CD8-positive, alpha-beta memory T cell (primary cell): ENCODE data around the gene CHCHD6. TPM values are rescaled to one million over a fixed set of nuclear protein-coding genes. Genes with fewer than 3 reads are reported as not detected.
A peak's percentile ranks its signal among the peaks of the same experiment; 100 is the strongest.

Source experiments
- CTCF ChIA-PET: fragments of 350-600 bp; sonication (Branson Sonifier 250); formaldehyde crosslinking; loops from one replicate; lab custom pipeline; 2021; ENCODE audit warnings: antibody characterized with exemption; lab: Charles Lee
- POLR2A ChIA-PET: fragments of 350-600 bp; sonication (Branson Sonifier 250); formaldehyde crosslinking; loops from one replicate; lab custom pipeline; 2021; ENCODE audit warnings: antibody characterized with exemption; lab: Charles Lee
- DNase-seq, 5 donors: peaks; one replicate each; pipeline versions ENCODE4 v3.0.0 to v3.0.0-alpha.2; 2020 to 2022; ENCODE audit warnings: mixed read lengths in 1 of 5
- H3K27ac ChIP-seq: one replicate; pipeline ENCODE4 v1.7.0; 2013; ENCODE audit warnings: low read depth, mild to moderate bottlenecking, low read length, moderate library complexity
- H3K27me3 ChIP-seq: 2 replicates; pipeline ENCODE4 v1.7.0; 2013; ENCODE audit warnings: low read length, mild to moderate bottlenecking; ENCODE audit not compliant: insufficient read depth, poor library complexity, severe bottlenecking
- H3K36me3 ChIP-seq: 2 replicates; pipeline ENCODE4 v1.7.0; 2013; ENCODE audit warnings: mild to moderate bottlenecking, low read length, moderate library complexity; ENCODE audit not compliant: insufficient read depth
- H3K4me1 ChIP-seq: 2 replicates; pipeline ENCODE4 v1.7.0; 2013; ENCODE audit warnings: mild to moderate bottlenecking, low read length, moderate library complexity; ENCODE audit not compliant: insufficient read depth
- H3K4me3 ChIP-seq: 2 replicates; pipeline ENCODE4 v1.7.0; 2013; ENCODE audit warnings: mild to moderate bottlenecking, low read length
- H3K9me3 ChIP-seq: 2 replicates; pipeline ENCODE4 v1.7.0; 2013; ENCODE audit warnings: mild to moderate bottlenecking, low read length
- H3K27ac Mint-ChIP-seq, 8 donors: one replicate each; pipeline ENCODE4 v1.8.0; 2020 to 2021; ENCODE audit warnings: mixed read lengths in 8 of 8, mild to moderate bottlenecking in 6 of 8, inconsistent platforms in 3 of 8, moderate library complexity in 3 of 8
- H3K27me3 Mint-ChIP-seq, 2 donors: one replicate each; pipeline ENCODE4 v1.8.0; 2020 to 2021; ENCODE audit warnings: mixed read lengths in 2 of 2, mild to moderate bottlenecking in 1 of 2, moderate library complexity in 1 of 2
- H3K36me3 Mint-ChIP-seq, 3 donors: one replicate each; pipeline ENCODE4 v1.8.0; 2020 to 2021; ENCODE audit warnings: mixed read lengths in 3 of 3, inconsistent platforms in 1 of 3, mild to moderate bottlenecking in 1 of 3
- H3K4me1 Mint-ChIP-seq, 3 donors: one replicate each; pipeline ENCODE4 v1.8.0; 2020 to 2021; ENCODE audit warnings: mixed read lengths in 3 of 3, inconsistent platforms in 1 of 3, mild to moderate bottlenecking in 1 of 3
- H3K4me3 Mint-ChIP-seq, 7 donors: one replicate each; pipeline ENCODE4 v1.8.0; 2020 to 2021; ENCODE audit warnings: mixed read lengths in 7 of 7, mild to moderate bottlenecking in 6 of 7, moderate library complexity in 4 of 7, inconsistent platforms in 2 of 7
- H3K9me3 Mint-ChIP-seq, 5 donors: one replicate each; pipeline ENCODE4 v1.8.0; 2020 to 2022; ENCODE audit warnings: mixed read lengths in 5 of 5, mild to moderate bottlenecking in 3 of 5, moderate library complexity in 2 of 5, inconsistent platforms in 1 of 5
- polyA plus RNA-seq: library from polyadenylated mRNA; unstranded; fragments of 300-500 nt; fragmentation: Illumina TruSeq; gene quantifications from one replicate; pipeline ENCODE4 v1.2.3, GENCODE V29; 2021
- total RNA-seq, 2 experiments: library from RNA; stranded (reverse); gene quantifications; one replicate each; pipeline ENCODE4 v1.2.3, GENCODE V29; 2021

CHCHD6 gene
- total and polyA plus RNA-seq, 3 experiments from 2014 or later = 12.0 to 16.7 (median 15.0) TPM

GRCh38 chr3:126959921-126960603 lies 256.0 kb downstream of the CHCHD6 start:
- H3K27ac Mint-ChIP-seq = peak overlapping the region in 2 of 8 donors; percentile 15 to 54
- Histone ChIP-seq H3K4me1 (no peaks in the 10 kb centered on the region), H3K27ac (no peak overlapping the region), H3K4me3 (no peak overlapping the region), H3K36me3 (no peaks in the 10 kb centered on the region), H3K9me3 (no peaks in the 10 kb centered on the region), H3K27me3 (no peaks in the 10 kb centered on the region)
- H3K4me1 Mint-ChIP-seq = no peaks in the 10 kb centered on the region
- H3K27me3 Mint-ChIP-seq = peaks cover 0 to 2% of the 10 kb centered on the region in 2 donors
- no peak overlapping the region for H3K4me3 Mint-ChIP-seq
- peaks cover 0 to 9% (median 0%) of the 10 kb centered on the region in 3 donors for H3K36me3 Mint-ChIP-seq
- ChIA-PET POLR2A (no interaction called here), CTCF (no interaction called here)
- H3K9me3 Mint-ChIP-seq = no peaks in the 10 kb centered on the region
- no peak for DNase-seq

- H3K9me3 Mint-ChIP-seq = no peaks in the 10 kb centered on the region
- H3K27ac Mint-ChIP-seq = no peak overlapping the region
- peaks cover 0 to 2% of the 10 kb centered on the region in 2 donors for H3K27me3 Mint-ChIP-seq
- H3K27me3 ChIP-seq = no peaks in the 10 kb centered on the region
- ChIA-PET POLR2A (no interaction called here), CTCF (no interaction called here)
- no peaks in the 10 kb centered on the region for H3K36me3 ChIP-seq
- DNase-seq = no peak
- no peaks in the 10 kb centered on the region for H3K4me1 ChIP-seq
- peaks cover 0 to 9% (median 0%) of the 10 kb centered on the region in 3 donors for H3K36me3 Mint-ChIP-seq
- peak overlapping the region; percentile 45 for H3K27ac ChIP-seq
- H3K4me3 ChIP-seq = no peak overlapping the region
- H3K4me3 Mint-ChIP-seq = no peak overlapping the region
- no peaks in the 10 kb centered on the region for H3K9me3 ChIP-seq
- no peaks in the 10 kb centered on the region for H3K4me1 Mint-ChIP-seq
These were observed 256.6 kb downstream of the CHCHD6 start for GRCh38 chr3:126960604-126960995.

GRCh38 chr3:126961191-126961790 lies 257.3 kb downstream of the CHCHD6 start:
- no peak overlapping the region for H3K27ac Mint-ChIP-seq
- no peak overlapping the region for H3K4me3 Mint-ChIP-seq
- Histone ChIP-seq H3K36me3 (no peaks in the 10 kb centered on the region), H3K4me3 (no peak overlapping the region), H3K4me1 (no peaks in the 10 kb centered on the region), H3K27ac (peak overlapping the region; percentile 45), H3K9me3 (no peaks in the 10 kb centered on the region), H3K27me3 (no peaks in the 10 kb centered on the region)
- H3K4me1 Mint-ChIP-seq = no peaks in the 10 kb centered on the region
- ChIA-PET POLR2A (no interaction called here), CTCF (no interaction called here)
- no peaks in the 10 kb centered on the region for H3K9me3 Mint-ChIP-seq
- peaks cover 0 to 9% (median 0%) of the 10 kb centered on the region in 3 donors for H3K36me3 Mint-ChIP-seq
- DNase-seq = no peak
- H3K27me3 Mint-ChIP-seq = peaks cover 0 to 2% of the 10 kb centered on the region in 2 donors

- Mint-ChIP-seq H3K27me3 (peaks cover 0 to 2% of the 10 kb centered on the region in 2 donors), H3K4me1 (no peaks in the 10 kb centered on the region), H3K36me3 (peaks cover 0 to 9% (median 0%) of the 10 kb centered on the region in 3 donors), H3K27ac (no peak overlapping the region), H3K4me3 (no peak overlapping the region), H3K9me3 (no peaks in the 10 kb centered on the region)
- ChIA-PET POLR2A (no interaction called here), CTCF (no interaction called here)
- Histone ChIP-seq H3K4me3 (no peak overlapping the region), H3K27me3 (no peaks in the 10 kb centered on the region), H3K4me1 (no peaks in the 10 kb centered on the region), H3K27ac (peak overlapping the region; percentile 45), H3K36me3 (no peaks in the 10 kb centered on the region), H3K9me3 (no peaks in the 10 kb centered on the region)
- no peak for DNase-seq
These were observed 257.9 kb downstream of the CHCHD6 start for GRCh38 chr3:126961791-126962461.

- ChIA-PET CTCF (no interaction called here), POLR2A (no interaction called here)
- Histone ChIP-seq H3K4me3 (no peak overlapping the region), H3K27ac (no peak overlapping the region), H3K4me1 (no peaks in the 10 kb centered on the region), H3K27me3 (no peaks in the 10 kb centered on the region), H3K9me3 (no peaks in the 10 kb centered on the region), H3K36me3 (no peaks in the 10 kb centered on the region)
- H3K27ac Mint-ChIP-seq = no peak overlapping the region
- no peak for DNase-seq
- H3K9me3 Mint-ChIP-seq = no peaks in the 10 kb centered on the region
- H3K36me3 Mint-ChIP-seq = peaks cover 0 to 9% (median 0%) of the 10 kb centered on the region in 3 donors
- H3K4me1 Mint-ChIP-seq = no peaks in the 10 kb centered on the region
- peaks cover 0 to 2% of the 10 kb centered on the region in 2 donors for H3K27me3 Mint-ChIP-seq
- H3K4me3 Mint-ChIP-seq = no peak overlapping the region
These were observed 258.7 kb downstream of the CHCHD6 start for GRCh38 chr3:126962756-126963155.

DNA sequence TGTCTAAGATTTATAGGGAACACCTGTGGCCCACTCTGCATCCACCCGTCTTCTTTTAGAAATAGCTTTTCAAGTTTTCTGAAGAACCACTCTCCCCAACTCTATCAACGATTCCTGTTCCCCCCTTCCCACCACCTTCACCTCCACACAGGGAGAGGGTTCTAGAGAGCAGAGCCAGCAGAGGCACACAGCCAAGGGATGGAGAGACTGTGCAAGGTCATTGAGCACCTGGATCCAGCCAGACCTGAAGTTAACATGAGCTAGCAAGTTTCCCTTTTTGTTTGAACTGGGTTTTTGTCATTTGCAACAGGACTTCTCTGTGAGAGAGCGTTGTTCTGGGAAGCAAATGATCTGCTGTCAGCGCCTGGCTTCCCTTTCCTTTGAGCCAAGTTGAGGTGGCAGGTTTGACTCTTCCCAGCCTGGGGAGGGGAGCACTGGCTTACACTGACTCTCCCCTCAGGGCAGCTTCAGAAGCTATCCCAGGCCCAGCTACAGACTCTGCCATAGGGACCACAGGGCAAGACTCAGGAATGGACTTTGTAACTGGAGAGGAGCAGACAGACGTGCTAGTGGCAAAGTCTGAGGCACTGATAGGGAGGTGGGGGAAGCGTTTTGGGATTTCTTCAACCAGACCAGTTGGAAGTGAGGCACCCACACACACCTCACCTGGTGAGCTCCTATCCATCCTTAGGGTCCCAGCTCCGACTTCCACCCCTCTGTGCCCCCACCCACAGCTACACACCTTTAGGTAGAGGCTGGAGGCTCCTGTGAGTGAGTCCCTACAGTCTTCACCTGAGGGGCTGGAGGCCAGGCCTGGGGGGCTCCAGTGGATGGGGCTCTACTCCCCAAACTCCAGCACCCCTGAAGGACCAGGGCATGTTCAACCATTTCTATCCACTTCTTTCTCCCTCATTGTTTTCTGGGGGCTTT lies 259.5 kb downstream of the CHCHD6 start:
- no peak overlapping the region for H3K4me3 ChIP-seq
- Mint-ChIP-seq H3K9me3 (no peaks in the 10 kb centered on the region), H3K27ac (peak overlapping the region in 1 of 8 donors; percentile 30), H3K4me3 (no peak overlapping the region), H3K27me3 (peaks cover 0 to 2% of the 10 kb centered on the region in 2 donors), H3K4me1 (no peaks in the 10 kb centered on the region), H3K36me3 (peaks cover 0 to 9% (median 0%) of the 10 kb centered on the region in 3 donors)
- no peaks in the 10 kb centered on the region for H3K36me3 ChIP-seq
- no peak for DNase-seq
- no peak overlapping the region for H3K27ac ChIP-seq
- no peaks in the 10 kb centered on the region for H3K9me3 ChIP-seq
- no peaks in the 10 kb centered on the region for H3K27me3 ChIP-seq
- POLR2A ChIA-PET = interaction anchor here (0.5 kb wide), 1 partner anchor 61 kb away, joined by 4 read pairs; no protein-coding TSS in a partner anchor
- H3K4me1 ChIP-seq = no peaks in the 10 kb centered on the region
- CTCF ChIA-PET = no interaction called here

DNA sequence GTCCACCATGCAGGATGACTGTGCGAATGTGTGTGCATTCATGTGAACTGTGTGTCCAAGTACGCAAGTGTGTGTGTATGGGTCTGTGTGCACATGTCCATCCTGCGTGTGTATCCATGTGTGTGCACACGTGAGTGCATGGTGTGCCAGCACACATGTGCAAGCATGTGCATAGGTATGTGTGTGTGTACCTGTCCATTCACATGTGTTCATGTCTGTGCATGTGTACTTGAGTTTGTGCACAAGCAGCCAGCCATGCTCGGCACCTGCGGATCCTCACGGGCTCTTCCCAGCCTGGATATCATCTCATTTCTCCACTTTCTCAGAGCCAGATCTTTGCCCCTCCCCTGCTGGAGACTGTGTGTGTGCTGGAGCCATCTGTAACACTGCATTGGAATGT lies 260.2 kb downstream of the CHCHD6 start:
- H3K27me3 Mint-ChIP-seq = peaks cover 1 to 2% of the 10 kb centered on the region in 2 donors
- Histone ChIP-seq H3K36me3 (no peaks in the 10 kb centered on the region), H3K4me3 (no peak overlapping the region), H3K9me3 (no peaks in the 10 kb centered on the region), H3K27ac (no peak overlapping the region), H3K27me3 (no peaks in the 10 kb centered on the region), H3K4me1 (no peaks in the 10 kb centered on the region)
- peak in 1 of 5 donors; percentile 22 for DNase-seq
- POLR2A ChIA-PET = no interaction called here
- H3K9me3 Mint-ChIP-seq = no peaks in the 10 kb centered on the region
- H3K36me3 Mint-ChIP-seq = peaks cover 0 to 4% (median 0%) of the 10 kb centered on the region in 3 donors
- CTCF ChIA-PET = no interaction called here
- no peaks in the 10 kb centered on the region for H3K4me1 Mint-ChIP-seq
- no peak overlapping the region for H3K27ac Mint-ChIP-seq
- no peak overlapping the region for H3K4me3 Mint-ChIP-seq
